ENCODE data around the gene PRDM16. TPM values are rescaled to one million over a fixed set of nuclear protein-coding genes. Genes with fewer than 3 reads are reported as not detected.

PRDM16 gene
- total RNA-seq, 1 donor from 2014 or later = 0.07 TPM

DNA sequence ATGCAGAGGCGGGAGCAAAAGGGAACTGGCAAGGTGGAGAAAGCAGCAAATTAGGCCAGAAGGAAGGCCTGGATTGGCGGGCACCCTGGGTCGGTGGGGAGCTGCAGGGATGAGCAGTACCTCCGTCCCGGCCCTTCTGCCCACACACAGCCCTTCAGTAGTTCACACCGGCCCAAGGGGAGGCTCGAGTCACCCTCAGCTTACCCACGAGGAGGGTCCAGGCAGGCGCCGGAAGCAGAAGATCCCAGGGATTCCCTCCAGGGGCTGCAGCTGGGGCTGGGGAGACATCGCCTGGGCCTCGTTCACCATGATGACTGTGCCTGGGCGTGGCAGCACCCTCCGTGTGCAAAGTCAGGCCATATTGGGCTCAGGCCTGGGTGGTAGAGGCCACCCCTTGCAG, 190.0 kb downstream of the PRDM16 start:
- intact Hi-C loops (cut with micrococcal nuclease) = no loop called here

DNA sequence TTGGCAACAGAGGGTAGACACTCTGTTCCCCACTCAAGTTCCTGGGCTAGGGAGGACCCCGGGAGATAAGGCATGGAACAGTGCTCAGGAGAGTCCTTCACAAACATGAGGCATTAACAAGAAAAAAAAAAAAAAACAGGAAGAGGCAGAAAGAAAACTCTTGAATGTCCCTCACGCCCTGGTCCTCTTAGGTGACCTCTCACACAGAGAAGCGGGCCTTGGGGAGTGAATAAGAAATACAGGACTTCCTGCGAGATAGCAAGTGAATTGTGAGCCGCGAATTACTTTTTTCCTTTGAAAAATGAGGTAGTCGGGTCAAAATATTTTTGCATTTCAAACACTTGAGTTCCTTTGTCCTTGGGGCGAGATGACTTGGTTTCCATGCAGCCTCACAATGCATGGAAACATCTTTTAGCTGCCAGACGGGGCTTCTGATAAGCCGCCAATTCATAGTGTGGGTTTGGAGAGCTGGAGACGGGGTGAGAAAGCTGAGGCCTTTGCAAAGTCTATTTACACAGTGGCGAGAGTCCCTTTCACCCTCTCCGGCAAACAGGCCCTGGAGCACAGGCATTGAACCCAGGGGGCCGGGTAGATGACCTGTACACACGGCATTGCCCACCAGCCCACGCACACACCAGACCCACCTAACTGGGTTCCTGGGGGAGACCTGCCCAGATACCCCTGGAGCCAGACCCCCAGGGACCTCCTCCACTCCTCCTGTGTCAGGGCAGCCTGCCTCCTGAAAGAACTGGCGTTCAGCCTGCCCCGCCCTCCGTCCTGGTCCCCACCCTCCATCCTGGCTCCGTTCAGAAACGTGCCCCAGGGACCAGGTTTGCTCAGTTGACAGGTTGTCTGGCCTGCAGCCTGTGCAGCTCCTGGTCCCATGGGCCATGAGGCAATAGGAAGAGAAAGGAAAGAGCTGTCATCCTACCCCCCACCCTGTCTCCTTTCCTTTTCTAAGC, 192.3 kb downstream of the PRDM16 start:
- intact Hi-C loops (cut with micrococcal nuclease) = no loop called here

DNA sequence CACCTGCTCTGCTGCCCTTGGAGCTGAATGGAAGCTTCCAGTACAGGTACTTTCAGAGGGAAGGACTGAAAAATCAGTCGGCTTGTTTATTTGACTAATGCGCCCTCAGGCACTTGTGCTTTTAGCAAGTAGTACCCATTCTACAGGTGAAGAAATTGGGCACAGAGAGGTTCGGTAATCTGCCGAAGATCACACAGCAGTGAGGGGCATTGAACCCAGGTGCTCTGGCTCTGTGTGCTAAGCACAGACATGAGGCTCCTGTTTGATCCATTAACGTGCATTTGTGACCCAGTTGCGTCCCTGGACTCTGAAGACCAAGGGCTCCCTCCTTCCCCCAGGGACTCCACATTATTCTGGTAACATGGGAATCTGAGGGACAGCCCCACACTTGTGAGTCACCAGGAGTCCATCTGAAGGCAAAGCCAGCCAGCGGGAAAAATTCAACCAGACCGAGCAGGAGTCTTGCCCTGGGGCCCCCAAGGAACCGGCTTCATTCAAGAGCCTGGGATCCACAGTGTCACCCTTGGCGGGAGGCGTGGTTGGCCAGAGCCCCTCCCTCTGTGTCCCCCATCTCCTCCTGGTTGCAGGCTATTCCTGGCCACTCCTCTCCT, 193.1 kb downstream of the PRDM16 start:
- intact Hi-C loops (cut with micrococcal nuclease) = no loop called here

DNA sequence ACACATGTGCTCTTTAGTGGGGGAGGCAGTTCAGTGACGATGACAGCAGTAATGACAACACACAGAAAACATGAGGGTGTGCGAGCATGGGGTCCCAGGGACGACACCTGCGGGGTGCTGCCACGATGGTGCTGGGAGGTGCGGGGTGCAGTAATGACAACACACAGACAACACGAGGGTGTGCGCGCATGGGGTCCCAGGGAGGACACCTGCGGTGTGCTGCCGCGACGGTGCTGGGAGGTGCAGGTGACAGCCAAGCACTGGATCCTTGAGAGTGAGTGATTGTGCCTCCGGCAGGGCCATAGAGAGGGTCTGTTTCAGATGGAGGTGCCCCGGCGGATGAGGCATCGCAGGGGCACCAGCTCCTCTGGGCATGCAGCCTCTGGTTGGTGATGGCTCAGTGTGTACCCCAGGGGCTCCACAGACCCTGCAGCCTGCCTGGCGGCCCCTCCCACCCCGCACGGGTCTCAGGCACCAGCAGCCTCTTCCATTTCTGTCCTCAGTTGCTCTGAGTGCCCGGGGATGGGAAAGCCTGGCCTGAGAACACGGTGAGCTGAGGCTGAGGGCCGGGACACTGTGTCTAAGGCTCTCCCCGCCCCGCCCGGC, 193.8 kb downstream of the PRDM16 start:
- intact Hi-C loops (cut with micrococcal nuclease) = no loop called here

DNA sequence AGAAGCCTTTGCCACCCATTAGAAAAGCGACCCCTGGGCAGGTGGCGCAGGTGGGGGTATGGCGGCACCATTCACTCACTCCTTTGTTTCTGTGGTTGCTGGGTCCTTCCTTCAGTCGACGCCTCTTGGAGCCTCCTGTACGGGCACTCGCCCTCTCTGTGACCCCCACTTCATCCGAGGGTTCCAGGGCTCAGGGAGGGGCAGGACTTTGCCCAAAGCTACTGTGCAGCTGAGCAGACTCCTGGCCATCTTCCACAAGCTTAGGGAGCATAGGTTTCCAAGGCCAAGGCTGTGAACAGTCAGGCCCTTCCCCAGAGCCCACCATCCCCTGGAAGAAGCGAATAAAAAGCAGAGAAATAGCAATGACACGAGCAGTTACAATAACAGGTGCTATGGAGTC, 194.8 kb downstream of the PRDM16 start:
- intact Hi-C loops (cut with micrococcal nuclease) = no loop called here

DNA sequence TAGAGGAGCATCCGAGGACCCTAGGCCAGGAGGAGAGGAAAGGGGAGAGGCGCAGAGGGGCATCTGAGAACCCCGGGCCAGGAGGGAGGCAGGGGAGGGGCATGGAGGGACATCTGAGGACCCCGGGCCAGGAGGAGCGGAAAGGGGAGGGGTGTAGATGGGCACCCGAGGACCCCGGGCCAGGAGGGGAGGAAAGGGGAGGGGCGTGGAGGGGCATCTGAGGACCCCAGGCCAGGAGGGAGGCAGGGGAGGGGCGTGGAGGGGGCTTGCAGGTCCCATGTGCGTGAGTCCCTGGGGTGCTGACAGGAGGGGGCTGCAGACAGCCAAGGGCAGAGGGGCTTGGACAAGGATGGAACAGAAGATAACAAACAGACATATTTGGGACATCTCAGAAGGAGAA, 195.5 kb downstream of the PRDM16 start:
- intact Hi-C loops (cut with micrococcal nuclease) = no loop called here

DNA sequence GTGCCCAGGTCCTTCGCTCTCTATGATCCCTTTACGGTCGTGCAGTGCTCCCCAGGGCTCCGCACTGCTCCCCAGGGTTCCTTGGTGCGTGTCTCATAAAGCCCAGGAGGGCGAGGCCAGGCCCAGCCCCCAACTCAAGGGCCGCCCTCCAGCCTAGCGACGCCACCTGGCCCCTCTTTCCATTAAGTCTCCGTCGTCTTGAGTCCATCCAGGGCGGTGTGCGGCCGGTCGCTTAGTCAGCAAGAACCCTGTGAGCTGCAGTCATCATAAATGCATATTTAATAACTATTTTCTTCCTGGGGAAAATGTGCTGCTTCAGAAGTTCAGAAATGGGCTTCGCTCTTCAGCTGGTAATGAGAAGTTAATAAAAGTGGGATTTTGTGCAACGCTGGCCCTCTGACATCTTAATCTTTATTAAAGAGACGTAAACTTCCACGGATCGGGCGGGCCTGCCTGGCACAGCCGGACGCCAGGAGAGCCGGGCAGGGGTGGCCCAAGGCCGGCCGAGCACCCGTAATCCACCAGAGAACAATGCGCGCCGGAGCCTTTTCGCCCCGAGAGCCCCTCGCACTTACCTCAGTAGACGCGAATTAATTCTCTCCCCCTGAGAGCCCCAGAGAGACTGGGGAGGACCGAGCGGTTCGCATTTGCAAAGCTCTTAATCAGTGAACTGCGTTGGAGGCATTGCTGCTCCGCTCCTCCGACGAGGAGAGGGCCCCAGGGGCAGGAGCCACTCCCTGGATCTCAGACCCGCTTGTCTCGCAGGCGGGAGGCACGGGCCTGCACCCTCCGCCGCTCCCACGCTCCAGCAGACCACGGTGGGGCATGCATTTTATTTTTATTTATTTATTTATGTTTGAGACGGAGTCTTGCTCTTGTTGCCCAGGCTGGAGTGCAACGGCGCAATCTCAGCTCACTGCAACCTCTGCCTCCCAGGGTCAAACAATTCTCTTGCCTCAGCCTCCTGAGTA, 197.1 kb downstream of the PRDM16 start:
- intact Hi-C loops (cut with micrococcal nuclease) = no loop called here

DNA sequence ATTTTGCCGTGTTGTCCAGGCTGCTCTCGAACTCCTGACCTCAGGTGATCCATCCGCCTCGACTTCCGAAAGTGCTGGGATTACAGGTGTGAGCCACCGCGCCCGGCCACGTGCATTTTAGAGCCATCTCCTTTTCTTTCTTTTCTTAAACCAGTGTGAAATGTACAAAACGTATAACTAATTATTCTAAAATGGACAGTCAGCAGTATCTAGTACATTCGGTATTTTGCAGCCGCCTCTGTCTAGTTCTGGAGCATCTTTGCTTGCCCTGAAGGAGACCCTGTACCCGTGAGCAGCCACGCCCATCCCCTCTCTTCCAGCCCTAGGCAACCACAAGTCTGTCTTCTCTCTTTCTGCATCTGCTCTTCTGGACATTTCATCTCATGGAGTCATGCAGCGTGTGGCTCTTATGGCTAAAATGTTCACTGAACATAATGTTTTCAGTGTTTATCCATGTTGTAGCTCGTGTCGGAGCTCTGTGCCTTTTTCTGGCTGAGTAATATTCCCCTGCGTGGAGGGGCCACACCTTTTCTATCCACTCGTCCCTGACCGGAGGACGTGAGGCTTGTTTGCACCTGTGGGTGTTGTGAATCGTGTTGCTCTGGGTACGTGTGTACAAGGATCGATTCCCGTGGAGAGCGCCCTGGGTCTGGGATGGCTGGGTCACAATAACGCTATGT, 198.0 kb downstream of the PRDM16 start:
- intact Hi-C loops (cut with micrococcal nuclease) = no loop called here

DNA sequence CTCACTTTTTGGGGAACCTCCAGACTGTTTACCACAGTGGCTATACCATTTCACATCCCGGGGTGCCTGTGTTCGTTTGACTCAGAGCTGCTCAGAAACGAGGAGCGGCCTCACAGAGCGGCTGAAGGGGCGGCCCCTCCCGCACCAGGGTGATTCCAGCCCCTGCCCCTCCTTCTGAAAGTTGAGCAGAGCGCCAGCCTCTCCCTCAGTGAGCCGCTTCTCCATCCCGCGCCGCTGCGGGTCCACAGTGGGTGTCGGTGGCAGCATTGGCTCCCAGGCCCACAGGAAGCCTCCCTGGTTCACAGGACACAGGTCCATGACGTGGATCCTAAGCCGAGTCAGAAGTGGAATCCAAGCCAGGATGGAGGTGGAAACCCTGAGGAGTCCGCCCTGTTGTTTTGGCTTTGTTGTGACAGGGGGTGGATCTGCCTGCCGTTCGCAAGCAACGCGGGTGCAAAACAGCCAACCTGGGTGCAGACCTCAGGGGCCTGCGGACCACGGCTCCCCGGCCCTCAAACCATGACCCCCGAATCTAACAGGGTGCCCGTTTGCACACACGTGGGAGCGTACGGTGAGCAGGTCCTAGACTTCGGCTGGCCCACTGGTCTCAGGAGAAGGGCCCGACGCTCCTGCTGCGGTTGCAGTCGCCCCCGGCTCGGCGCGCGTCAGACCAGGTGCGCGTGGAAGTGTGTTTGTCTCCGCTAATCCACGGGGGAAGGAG, 198.7 kb downstream of the PRDM16 start:
- intact Hi-C loops (cut with micrococcal nuclease) = no loop called here

DNA sequence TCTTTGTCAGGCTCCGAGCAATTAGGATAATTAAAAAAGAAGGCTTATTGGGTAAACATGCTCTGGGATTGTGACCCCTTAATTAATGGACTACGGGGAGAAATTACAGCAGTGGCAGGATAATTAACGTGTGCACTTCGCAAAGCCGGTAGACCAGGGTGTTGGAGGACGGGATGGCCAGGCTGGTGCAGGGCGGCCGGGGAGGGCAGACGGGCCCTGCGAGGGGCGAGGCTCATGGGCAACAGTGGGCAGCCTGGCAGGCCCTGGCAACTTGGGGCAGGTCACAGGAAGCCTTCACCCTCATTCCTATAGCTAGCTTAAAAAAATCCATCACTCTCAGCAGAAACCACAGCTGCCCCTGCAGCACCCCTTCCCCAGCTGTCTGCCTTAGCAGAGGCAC, 199.3 kb downstream of the PRDM16 start:
- intact Hi-C loops (cut with micrococcal nuclease) = no loop called here

DNA sequence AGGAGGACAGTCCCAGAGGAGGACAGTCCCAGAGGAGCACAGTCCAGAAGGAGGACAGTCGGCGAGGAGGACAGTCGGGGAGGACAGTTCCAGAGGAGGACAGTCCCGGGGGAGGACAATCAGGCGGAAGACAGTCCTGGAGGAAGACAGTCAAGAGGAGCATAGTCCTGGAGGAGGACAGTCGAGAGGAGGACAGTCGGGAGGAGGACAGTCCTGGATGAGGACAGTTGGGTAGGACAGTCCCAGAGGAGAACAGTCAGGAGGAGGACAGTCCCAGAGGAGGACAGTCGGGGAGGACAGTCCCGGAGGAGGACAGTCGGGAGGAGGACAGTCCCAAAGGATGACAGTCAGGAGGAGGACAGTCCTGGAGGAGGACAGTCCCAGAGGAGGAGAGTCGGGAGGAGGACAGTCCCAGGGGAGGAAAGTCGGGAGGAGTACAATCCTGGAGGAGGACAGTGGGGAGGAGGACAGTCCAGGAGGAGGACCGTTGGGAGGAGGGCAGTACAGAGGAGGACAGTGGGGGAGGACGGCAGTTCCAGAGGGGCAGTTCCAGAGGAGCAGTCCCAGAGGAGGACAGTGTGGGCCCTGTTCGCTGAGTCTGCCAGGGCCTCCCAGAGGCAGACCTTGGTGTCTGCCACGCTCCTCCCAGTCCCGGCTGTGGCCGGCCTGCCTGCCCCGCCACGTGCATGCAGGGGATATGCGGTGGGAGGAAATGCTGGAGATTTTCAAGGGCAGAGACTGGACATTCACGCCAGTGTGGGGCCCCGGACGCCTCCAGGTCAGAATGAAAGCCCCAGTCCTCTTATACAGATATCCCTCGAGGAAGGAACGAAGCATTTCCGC, 201.6 kb downstream of the PRDM16 start:
- intact Hi-C loops (cut with micrococcal nuclease) = no loop called here

DNA sequence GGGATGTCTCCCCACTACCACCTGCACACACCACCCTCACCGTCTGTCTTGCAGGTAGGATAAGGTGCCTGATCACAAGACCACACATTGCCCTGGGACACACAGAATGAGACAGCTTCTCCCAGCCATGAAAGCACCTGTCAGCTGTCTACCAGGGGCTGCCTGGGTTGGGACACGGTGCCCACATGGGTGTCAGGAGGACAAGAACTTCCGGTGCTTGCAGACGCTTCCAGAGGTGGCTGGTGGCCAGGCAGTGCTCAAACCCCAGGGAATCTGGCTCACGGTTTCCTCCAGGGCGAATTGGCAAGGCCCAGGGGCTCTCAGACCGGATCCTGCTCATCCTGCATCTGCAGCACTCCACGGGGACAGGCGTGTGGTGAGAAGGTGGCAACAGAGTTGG, 202.9 kb downstream of the PRDM16 start:
- intact Hi-C loops (cut with micrococcal nuclease) = no loop called here

DNA sequence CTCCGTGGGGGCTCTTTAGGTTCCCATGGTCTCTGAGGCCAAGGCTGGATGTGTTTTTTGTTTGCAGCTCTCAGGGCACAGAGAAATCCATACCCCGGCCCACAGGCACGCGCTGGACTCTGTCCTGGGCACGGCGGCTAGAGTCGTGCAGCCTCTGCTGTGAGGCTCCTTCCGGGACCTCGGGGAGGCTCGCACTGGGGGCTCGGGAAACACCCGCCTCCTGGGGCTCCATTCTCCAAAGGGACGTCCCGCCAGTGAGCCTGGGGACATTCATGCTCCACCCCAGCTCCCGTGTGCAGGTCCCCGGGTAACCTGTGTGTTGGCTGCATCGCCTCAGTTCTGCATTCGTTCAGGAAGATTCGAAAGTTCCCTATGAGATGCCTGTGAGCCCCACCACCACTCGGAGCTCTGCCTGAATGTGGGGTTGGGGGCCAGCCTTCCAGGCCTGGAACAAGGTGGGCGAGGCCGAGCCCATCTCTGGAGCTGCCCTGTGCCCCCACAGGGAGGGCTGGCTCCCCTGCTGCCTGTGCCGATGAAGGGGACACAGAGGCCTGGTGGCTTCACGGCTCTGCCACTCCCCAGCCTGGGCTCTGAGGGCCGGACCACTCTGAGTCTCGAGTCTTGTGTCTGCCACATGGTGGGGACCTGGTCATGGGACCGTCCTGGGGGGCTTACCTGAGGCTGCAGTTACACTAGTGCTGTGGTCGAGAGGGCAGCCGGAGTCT, 203.5 kb downstream of the PRDM16 start:
- intact Hi-C loops (cut with micrococcal nuclease) = no loop called here

DNA sequence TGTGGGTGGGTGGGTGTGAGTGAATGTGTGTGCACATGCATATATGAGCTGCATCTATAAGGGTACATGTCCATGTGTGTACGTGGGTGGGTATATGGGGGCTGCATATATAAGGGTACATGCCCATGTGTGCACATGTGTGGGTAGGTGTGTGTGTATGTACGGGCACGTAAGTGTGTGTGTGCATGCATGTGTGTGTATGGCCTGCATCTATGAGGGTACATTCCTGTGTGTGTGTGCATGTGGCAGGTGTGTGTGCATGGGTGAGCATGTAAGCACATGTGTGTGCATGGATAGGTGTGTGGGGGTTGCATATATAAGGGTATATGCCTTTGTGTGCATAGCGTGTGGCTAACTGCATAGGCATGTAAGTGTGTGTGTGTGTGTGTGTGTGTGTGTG, 204.4 kb downstream of the PRDM16 start:
- intact Hi-C loops (cut with micrococcal nuclease) = no loop called here

DNA sequence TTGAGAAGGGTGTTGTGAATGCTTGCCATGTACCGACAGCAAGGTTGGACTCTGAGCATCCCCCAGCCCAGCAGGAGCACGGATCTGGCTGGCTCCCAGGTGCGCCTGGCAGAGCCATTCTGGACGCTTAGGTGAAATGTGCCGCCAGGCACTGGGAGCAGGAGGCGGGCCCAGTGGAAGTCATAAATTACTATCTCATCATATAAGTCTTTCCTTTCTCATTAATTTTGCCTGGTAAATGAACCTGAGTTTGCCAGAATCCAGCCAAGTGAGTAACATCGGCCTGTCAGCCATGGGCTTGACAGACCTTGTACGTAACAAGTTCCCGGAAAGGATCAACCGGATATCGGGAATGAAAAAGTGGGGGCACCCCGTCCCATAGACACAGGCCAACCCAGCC, 206.0 kb downstream of the PRDM16 start:
- intact Hi-C loops (cut with micrococcal nuclease) = no loop called here

DNA sequence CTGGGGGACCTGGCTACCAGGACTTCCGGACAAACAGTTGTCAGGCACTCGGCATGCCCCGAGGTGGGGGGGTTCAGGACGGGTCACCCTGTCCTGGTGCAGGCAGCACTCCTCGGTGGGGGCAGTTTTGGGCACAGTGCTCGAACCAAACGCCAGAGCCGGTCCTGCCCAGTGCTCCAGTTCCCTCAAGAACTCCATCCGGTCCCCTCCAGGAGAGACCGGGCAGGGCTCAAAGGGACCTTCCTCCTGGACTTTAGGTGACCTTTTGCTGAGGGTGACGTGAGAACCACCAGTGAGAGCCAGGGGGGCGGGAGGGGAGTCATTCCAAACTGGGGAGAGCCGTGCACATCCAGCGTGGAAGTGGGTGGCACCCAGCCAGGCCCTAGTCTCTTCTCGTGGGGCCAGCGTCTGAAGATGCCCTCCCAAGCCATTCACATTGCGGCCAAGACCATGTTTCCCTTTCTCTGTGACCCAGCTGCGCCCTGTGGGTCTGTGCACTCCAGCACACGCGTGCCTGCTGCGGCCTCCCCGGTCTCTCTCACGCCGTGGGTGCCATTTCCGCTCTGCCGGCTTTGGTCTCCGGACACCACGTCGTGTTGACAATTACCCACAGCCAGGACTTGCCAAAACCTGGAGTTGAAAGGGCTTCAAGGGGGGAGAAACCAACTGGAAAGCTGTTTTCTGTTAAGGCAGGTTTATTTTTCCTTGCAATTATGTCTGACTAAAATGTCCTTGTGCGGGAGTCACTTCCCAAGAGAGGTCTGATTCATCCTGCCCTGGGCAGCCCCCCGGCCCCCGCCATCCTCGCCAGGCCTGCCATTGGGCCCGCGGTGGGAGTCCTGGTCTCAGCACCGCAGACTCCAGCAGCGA, 206.7 kb downstream of the PRDM16 start:
- intact Hi-C loops (cut with micrococcal nuclease) = no loop called here

DNA sequence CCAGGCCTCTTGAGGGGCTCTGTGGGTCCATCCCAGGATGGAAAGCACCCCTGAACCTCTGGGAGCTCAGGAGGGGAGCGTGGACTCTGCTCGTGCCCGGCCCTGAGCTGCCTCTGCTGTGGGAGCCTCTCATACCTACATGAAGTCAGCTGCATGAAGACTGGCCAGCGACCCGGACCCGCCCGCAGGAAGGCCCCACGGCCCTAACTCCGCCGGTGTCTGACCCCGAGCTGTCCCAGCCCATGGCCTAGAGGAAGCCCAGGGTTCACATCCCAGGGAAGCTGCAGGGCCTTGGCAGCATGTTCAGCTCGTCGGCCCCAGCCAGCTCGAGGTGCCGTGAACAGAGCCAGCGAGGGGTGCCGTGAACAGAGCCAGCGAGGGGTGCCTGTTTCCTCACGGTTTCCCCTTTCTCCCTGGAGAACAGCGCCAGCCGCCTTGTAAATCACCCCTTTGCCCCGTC, 207.4 kb downstream of the PRDM16 start:
- intact Hi-C loops (cut with micrococcal nuclease) = no loop called here

Measured in T-helper 1 cell treated with Interleukin-12 subunit alpha and Interleukin-12 subunit beta and Interleukin-4 antibody, amounts not matched to agents 30 ng/mL and 1 ng/mL, for 36 hours (primary cell).